ENCODE results near the gene CDH18.
"Not testable (repeated sequence)": the region's sequence is repeated elsewhere in the genome, so short reads cannot be mapped to it uniquely, and the experiment has no call there.

The CDH18 gene

GRCh38 chr5:19865336-19866089 lies 122.5 kb downstream of the CDH18 start:
- DNase-seq (ENCODE audit: low read depth, low spot score): no peak

GRCh38 chr5:19862711-19863110 lies 125.3 kb downstream of the CDH18 start:
- no peak for DNase-seq (ENCODE audit: low read depth, low spot score)

GRCh38 chr5:19859020-19859419 lies 129.0 kb downstream of the CDH18 start:
- DNase-seq (ENCODE audit: low read depth, low spot score): no peak

GRCh38 chr5:19855931-19856330 lies 132.1 kb downstream of the CDH18 start:
- no peak for DNase-seq (ENCODE audit: low read depth, low spot score)

- DNase-seq (ENCODE audit: low read depth, low spot score): no peak
Measured at GRCh38 chr5:19855453-19855852, 132.5 kb downstream of the CDH18 start.

GRCh38 chr5:19855031-19855430 lies 133.0 kb downstream of the CDH18 start:
- DNase-seq (ENCODE audit: low read depth, low spot score): no peak

- DNase-seq (ENCODE audit: low read depth, low spot score): no peak
Measured at GRCh38 chr5:19853616-19854240, 134.3 kb downstream of the CDH18 start.

GRCh38 chr5:19837536-19838174 lies 150.3 kb downstream of the CDH18 start:
- DNase-seq (ENCODE audit: low read depth, low spot score): no peak

- no peak for DNase-seq (ENCODE audit: low read depth, low spot score)
Measured at GRCh38 chr5:19835442-19835841, 152.6 kb downstream of the CDH18 start.

GRCh38 chr5:19812720-19813119 lies 175.3 kb downstream of the CDH18 start:
- DNase-seq (ENCODE audit: low read depth, low spot score): not testable (repeated sequence)

- DNase-seq (ENCODE audit: low read depth, low spot score): no peak
Measured at GRCh38 chr5:19806756-19807155, 181.2 kb downstream of the CDH18 start.

GRCh38 chr5:19802686-19803085 lies 185.3 kb downstream of the CDH18 start:
- DNase-seq (ENCODE audit: low read depth, low spot score): no peak

- no peak for DNase-seq (ENCODE audit: low read depth, low spot score)
Measured at GRCh38 chr5:19795218-19795617, 192.8 kb downstream of the CDH18 start.

- no peak for DNase-seq (ENCODE audit: low read depth, low spot score)
Measured at GRCh38 chr5:19790829-19791466, 197.1 kb downstream of the CDH18 start.

GRCh38 chr5:19782566-19782965 lies 205.4 kb downstream of the CDH18 start:
- DNase-seq (ENCODE audit: low read depth, low spot score): no peak

- DNase-seq (ENCODE audit: low read depth, low spot score): no peak
Measured at GRCh38 chr5:19777363-19777762, 210.6 kb downstream of the CDH18 start.

GRCh38 chr5:19776886-19777285 lies 211.1 kb downstream of the CDH18 start:
- DNase-seq (ENCODE audit: low read depth, low spot score): not testable (repeated sequence)

GRCh38 chr5:19771174-19771835 lies 216.7 kb downstream of the CDH18 start:
- no peak for DNase-seq (ENCODE audit: low read depth, low spot score)

GRCh38 chr5:19770396-19770795 lies 217.6 kb downstream of the CDH18 start:
- no peak for DNase-seq (ENCODE audit: low read depth, low spot score)

GRCh38 chr5:19767987-19768386 lies 220.0 kb downstream of the CDH18 start:
- DNase-seq (ENCODE audit: low read depth, low spot score): no peak

GRCh38 chr5:19753579-19753978 lies 234.4 kb downstream of the CDH18 start:
- DNase-seq (ENCODE audit: low read depth, low spot score): no peak

GRCh38 chr5:19751326-19751725 lies 236.7 kb downstream of the CDH18 start:
- DNase-seq (ENCODE audit: low read depth, low spot score): no peak

All from smooth muscle cell of the brain vasculature (primary cell).